ENCODE data around the gene LENG1.
"Not testable (repeated sequence)": the region's sequence is repeated elsewhere in the genome, so short reads cannot be mapped to it uniquely, and the experiment has no call there.

Gene LENG1

DNA sequence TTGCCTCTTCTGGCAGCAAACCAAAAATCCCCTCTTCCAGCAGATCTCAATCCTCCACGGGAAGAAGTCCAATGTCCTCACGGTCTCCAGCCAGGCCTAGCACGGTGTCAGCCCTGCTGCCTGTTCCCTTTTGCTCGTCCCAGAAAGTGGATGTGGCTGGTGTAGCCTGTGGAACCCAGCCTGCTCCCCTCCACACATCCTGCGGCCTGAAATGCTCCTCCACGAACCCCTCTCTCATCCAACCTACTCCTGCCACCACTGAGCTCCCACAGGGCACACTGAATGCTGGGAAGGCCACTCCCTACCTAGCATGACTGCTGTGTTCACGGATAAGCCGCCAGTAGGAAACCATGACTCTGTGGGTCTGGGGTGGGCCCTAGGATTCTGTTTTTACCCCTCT, 26.8 kb upstream of the LENG1 start:
- Histone ChIP-seq H4K20me1 (ENCODE audit: low read depth, low read length) (no peaks in the 10 kb centered on the region), H3K9me2 (replicated peaks; ENCODE audit: insufficient read depth, low read length) (no peaks in the 10 kb centered on the region), H3K9me3 (ENCODE audit: insufficient read depth, low read length) (no peaks in the 10 kb centered on the region), H3K36me3 (ENCODE audit: low read length) (no peaks in the 10 kb centered on the region), H3K79me2 (ENCODE audit: insufficient read depth, low read length) (peaks cover 10% of the 10 kb centered on the region), H2AFZ (ENCODE audit: low read depth, low read length, severe bottlenecking) (no peak overlapping the region), H3K4me2 (ENCODE audit: low read depth, low read length, poor library complexity, severe bottlenecking) (no peak overlapping the region), H3K9ac (ENCODE audit: low read length) (no peak overlapping the region), H3K4me3 (ENCODE audit: insufficient read depth, low read length, poor library complexity, severe bottlenecking) (no peak overlapping the region), H3K27me3 (ENCODE audit: low read length) (no peaks in the 10 kb centered on the region), H3K27ac (ENCODE audit: low read depth, low read length) (no peak overlapping the region), H3F3A (ENCODE audit: insufficient read depth) (0 out of 2 replicates have a peak, but pooled peaks cover 5% of the 10 kb centered on the region)
- TF ChIP-seq, protein P1, sequence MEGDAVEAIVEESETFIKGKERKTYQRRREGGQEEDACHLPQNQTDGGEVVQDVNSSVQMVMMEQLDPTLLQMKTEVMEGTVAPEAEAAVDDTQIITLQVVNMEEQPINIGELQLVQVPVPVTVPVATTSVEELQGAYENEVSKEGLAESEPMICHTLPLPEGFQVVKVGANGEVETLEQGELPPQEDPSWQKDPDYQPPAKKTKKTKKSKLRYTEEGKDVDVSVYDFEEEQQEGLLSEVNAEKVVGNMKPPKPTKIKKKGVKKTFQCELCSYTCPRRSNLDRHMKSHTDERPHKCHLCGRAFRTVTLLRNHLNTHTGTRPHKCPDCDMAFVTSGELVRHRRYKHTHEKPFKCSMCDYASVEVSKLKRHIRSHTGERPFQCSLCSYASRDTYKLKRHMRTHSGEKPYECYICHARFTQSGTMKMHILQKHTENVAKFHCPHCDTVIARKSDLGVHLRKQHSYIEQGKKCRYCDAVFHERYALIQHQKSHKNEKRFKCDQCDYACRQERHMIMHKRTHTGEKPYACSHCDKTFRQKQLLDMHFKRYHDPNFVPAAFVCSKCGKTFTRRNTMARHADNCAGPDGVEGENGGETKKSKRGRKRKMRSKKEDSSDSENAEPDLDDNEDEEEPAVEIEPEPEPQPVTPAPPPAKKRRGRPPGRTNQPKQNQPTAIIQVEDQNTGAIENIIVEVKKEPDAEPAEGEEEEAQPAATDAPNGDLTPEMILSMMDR (IDR thresholded peaks at IDR 0.05; ENCODE audit: insufficient read depth, low read length, poor library complexity, severe bottlenecking): no peak
- no peak for TF ChIP-seq EZH2phosphoT487 (conservative IDR thresholded peaks at IDR 0.05; ENCODE audit: low read length)

DNA sequence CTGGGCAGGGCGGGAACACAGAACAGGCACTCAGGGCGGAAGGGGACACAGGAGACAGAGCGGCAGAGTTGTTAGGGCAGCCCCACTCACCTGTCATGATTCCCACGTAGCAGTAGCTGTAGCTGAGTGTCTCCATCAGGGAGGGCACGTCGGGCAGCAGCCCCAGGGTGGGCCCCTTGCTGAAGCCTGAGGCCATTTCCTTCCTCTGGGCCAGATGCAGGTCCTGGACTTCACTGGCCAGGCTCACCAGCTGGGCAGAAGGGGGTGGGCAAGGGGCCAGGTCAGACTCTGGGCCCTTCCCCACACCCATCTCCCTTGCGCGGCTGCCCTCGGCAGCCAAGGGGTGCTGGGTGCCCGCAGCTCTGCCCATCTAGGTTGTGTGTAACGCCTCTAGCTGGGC, 23.9 kb upstream of the LENG1 start:
- H3K27ac ChIP-seq (ENCODE audit: low read depth, low read length): no peak overlapping the region
- TF ChIP-seq, protein P1 (IDR thresholded peaks at IDR 0.05; ENCODE audit: insufficient read depth, low read length, poor library complexity, severe bottlenecking): no peak
- no peak for TF ChIP-seq EZH2phosphoT487 (conservative IDR thresholded peaks at IDR 0.05; ENCODE audit: low read length)

DNA sequence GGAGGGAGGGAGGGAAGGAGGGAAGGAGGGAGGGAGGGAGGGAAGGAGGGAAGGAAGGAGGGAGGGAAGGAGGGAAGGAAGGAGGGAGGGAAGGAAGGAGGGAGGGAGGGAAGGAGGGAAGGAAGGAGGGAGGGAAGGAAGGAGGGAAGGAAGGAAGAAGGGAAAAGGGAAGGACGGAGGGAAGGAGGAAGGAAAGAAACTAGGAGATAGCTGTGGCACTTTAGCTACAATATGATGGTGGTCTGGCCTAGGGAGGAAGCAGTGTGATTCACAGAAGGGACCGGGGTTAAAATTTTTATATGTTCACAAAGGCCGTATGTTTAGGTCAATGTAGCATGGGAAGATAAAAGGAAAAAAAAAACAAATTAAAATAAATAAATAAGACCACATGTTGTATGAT, 22.4 kb upstream of the LENG1 start:
- H3K4me2 ChIP-seq (ENCODE audit: low read depth, low read length, poor library complexity, severe bottlenecking); H3K9ac ChIP-seq (ENCODE audit: low read length); H3K27ac ChIP-seq (ENCODE audit: low read depth, low read length); H3K36me3 ChIP-seq (ENCODE audit: low read length); H3K79me2 ChIP-seq (ENCODE audit: insufficient read depth, low read length); H3K27me3 ChIP-seq (ENCODE audit: low read length); H4K20me1 ChIP-seq (ENCODE audit: low read depth, low read length); H3K9me2 ChIP-seq (replicated peaks; ENCODE audit: insufficient read depth, low read length); H3K4me3 ChIP-seq (ENCODE audit: insufficient read depth, low read length, poor library complexity, severe bottlenecking); H3K9me3 ChIP-seq (ENCODE audit: insufficient read depth, low read length); H3F3A ChIP-seq (ENCODE audit: insufficient read depth); H2AFZ ChIP-seq (ENCODE audit: low read depth, low read length, severe bottlenecking): not testable (repeated sequence)

More for the DNA sequence above, 23.9 kb upstream of the LENG1 start:
- Histone ChIP-seq H2AFZ (ENCODE audit: low read depth, low read length, severe bottlenecking) (no peak overlapping the region), H3K27me3 (ENCODE audit: low read length) (no peaks in the 10 kb centered on the region), H3K9ac (ENCODE audit: low read length) (no peak overlapping the region), H3K4me2 (ENCODE audit: low read depth, low read length, poor library complexity, severe bottlenecking) (no peak overlapping the region), H3K9me2 (replicated peaks; ENCODE audit: insufficient read depth, low read length) (no peaks in the 10 kb centered on the region), H3F3A (ENCODE audit: insufficient read depth) (0 out of 2 replicates have a peak, but pooled peaks cover 5% of the 10 kb centered on the region), H3K79me2 (ENCODE audit: insufficient read depth, low read length) (peaks cover 4% of the 10 kb centered on the region; the same call in 1 of the 2 replicates), H3K36me3 (ENCODE audit: low read length) (no peaks in the 10 kb centered on the region), H3K4me3 (ENCODE audit: insufficient read depth, low read length, poor library complexity, severe bottlenecking) (no peak overlapping the region), H4K20me1 (ENCODE audit: low read depth, low read length) (no peaks in the 10 kb centered on the region), H3K9me3 (ENCODE audit: insufficient read depth, low read length) (no peaks in the 10 kb centered on the region)

DNA sequence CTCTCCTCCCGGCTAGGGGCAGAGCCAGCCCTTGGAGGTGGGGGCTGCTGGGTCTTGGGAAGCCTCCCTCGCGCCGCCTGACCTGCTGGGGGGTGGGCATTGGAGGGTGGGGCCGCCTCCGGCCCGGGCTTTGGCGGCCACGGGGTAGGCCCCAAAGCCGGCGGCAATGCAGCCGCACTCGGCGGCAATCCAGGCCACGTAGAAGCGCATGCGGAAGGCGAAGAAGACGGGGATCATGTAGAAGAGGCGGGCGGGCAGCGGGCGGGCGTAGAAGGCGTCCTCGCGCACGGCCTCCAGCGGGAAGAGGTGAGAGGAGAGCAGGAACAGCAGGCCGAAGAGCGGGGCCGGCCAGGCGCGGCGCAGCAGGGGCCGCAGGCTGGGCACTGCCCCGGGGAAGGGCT, 21.2 kb upstream of the LENG1 start:
- Histone ChIP-seq H3K9me3 (ENCODE audit: insufficient read depth, low read length) (no peaks in the 10 kb centered on the region), H3K4me2 (ENCODE audit: low read depth, low read length, poor library complexity, severe bottlenecking) (no peak overlapping the region), H3K36me3 (ENCODE audit: low read length) (no peaks in the 10 kb centered on the region), H2AFZ (ENCODE audit: low read depth, low read length, severe bottlenecking) (no peak overlapping the region), H3K27ac (ENCODE audit: low read depth, low read length) (no peak overlapping the region), H3K79me2 (ENCODE audit: insufficient read depth, low read length) (no peaks in the 10 kb centered on the region), H3F3A (ENCODE audit: insufficient read depth) (0 out of 2 replicates have a peak, but pooled peaks cover 5% of the 10 kb centered on the region), H3K9me2 (replicated peaks; ENCODE audit: insufficient read depth, low read length) (no peaks in the 10 kb centered on the region), H3K4me3 (ENCODE audit: insufficient read depth, low read length, poor library complexity, severe bottlenecking) (no peak overlapping the region), H4K20me1 (ENCODE audit: low read depth, low read length) (no peaks in the 10 kb centered on the region), H3K9ac (ENCODE audit: low read length) (no peak overlapping the region), H3K27me3 (ENCODE audit: low read length) (no peaks in the 10 kb centered on the region)
- TF ChIP-seq EZH2phosphoT487 (conservative IDR thresholded peaks at IDR 0.05; ENCODE audit: low read length): no peak
- TF ChIP-seq, protein P1 (IDR thresholded peaks at IDR 0.05; ENCODE audit: insufficient read depth, low read length, poor library complexity, severe bottlenecking): no peak
